Measurements from ENCODE around the gene INHBC. TPM values are rescaled to one million over a fixed set of nuclear protein-coding genes. Genes with fewer than 3 reads are reported as not detected.

INHBC gene
- total and polyA plus RNA-seq, 2 donors (not counting 1 experiment from before 2014, with no cell fraction given): 0.17 to 0.31 TPM

DNA sequence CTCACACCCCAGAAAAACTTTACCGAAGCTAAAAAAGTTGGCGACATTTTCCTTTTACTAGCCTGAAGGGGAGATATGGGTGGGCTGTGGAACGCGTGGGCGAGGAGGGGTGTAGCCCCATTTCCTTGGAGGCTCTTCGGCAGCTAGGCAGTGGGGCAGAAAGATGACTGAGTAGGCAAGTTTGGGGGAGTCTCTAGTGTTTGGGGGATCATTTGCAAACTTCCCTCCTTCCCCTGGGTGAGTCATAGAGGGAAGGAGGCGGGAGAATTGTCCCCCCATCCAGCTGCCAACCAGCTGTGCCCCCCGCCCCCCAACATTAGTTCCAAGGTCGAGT is 27.3 kb downstream of the INHBC start:
- peak overlapping the region; percentile 58 to 93 (median 81) for H3K4me3 ChIP-seq (ENCODE audit: control extremely low read depth in 1 of 5, extremely low read depth in 1 of 5, insufficient read depth in 1 of 5, low read depth in 2 of 5, low read length in 4 of 5)
- 0% methylated on average over 4 of the region's 9 CpGs for WGBS (ENCODE audit: insufficient coverage)
- no peak for ATAC-seq (ENCODE audit: low read depth)
- peak overlapping the region; percentile 12 to 58 for H3K27ac ChIP-seq (ENCODE audit: low read length in 2 of 2)
- peak overlapping the region; percentile 94 for H3K4me2 ChIP-seq (replicated peaks; ENCODE audit: low read depth, low read length, poor library complexity, severe bottlenecking)
- Mint-ChIP-seq H3K4me1 (peaks cover 40% of the 10 kb centered on the region), H3K27me3 (no peaks in the 10 kb centered on the region), H3K4me3 (peak overlapping the region; percentile 92), H3K27ac (peak overlapping the region; percentile 93), H3K9me3 (ENCODE audit: insufficient read depth) (no peaks in the 10 kb centered on the region)
- peak; percentile 57 for DNase-seq
- H3K27me3 ChIP-seq (replicated peaks in 1 of 4; ENCODE audit: control extremely low read depth in 1 of 4, control insufficient read depth in 3 of 4, insufficient read depth in 4 of 4, low read length in 3 of 4): no peaks in the 10 kb centered on the region
- H3K9me3 ChIP-seq (ENCODE audit: control extremely low read depth in 1 of 3, control insufficient read depth in 2 of 3, insufficient read depth in 1 of 3, low read length in 2 of 3): no peaks in the 10 kb centered on the region
- intact Hi-C loops (cut with micrococcal nuclease): loop anchor here (1.0 kb wide), 5 partner anchors 14 to 232 kb away; partner anchors contain the start of genes DCTN2, MBD6 and OS9
- H4K20me1 ChIP-seq (ENCODE audit: control insufficient read depth, insufficient read depth, low read length, poor library complexity, severe bottlenecking): no peaks in the 10 kb centered on the region
- H2AFZ ChIP-seq (ENCODE audit: insufficient read depth, low read depth, low read length, poor library complexity, severe bottlenecking): peak overlapping the region; percentile 67
- H3K4me1 ChIP-seq (ENCODE audit: control insufficient read depth in 2 of 2, insufficient read depth in 2 of 2, low read length in 2 of 2): peaks cover 23 to 48% of the 10 kb centered on the region in 2 donors
- ChIA-PET POLR2A (interaction anchor here (0.6 to 3.9 kb wide), 2 partner anchors 17 to 34 kb away, joined by 3 to 39 read pairs; partner anchors contain the start of gene ARHGAP9), CTCF (interaction anchor here (0.6 to 7.6 kb wide), 10 partner anchors 10 to 154 kb away, joined by 3 to 166 read pairs (median 3); partner anchors contain the start of gene ARHGAP9)
- peaks cover 6% of the 10 kb centered on the region for H3K79me2 ChIP-seq (ENCODE audit: control insufficient read depth, insufficient read depth, low read length)
- no peaks in the 10 kb centered on the region for H3K36me3 ChIP-seq (replicated peaks in 1 of 2; ENCODE audit: control extremely low read depth in 1 of 2, control insufficient read depth in 1 of 2, extremely low read depth in 1 of 2, insufficient read depth in 2 of 2, low read length in 1 of 2)
- peak overlapping the region; percentile 81 for H3K9ac ChIP-seq (ENCODE audit: low read length)
- TF ChIP-seq, protein P1, sequence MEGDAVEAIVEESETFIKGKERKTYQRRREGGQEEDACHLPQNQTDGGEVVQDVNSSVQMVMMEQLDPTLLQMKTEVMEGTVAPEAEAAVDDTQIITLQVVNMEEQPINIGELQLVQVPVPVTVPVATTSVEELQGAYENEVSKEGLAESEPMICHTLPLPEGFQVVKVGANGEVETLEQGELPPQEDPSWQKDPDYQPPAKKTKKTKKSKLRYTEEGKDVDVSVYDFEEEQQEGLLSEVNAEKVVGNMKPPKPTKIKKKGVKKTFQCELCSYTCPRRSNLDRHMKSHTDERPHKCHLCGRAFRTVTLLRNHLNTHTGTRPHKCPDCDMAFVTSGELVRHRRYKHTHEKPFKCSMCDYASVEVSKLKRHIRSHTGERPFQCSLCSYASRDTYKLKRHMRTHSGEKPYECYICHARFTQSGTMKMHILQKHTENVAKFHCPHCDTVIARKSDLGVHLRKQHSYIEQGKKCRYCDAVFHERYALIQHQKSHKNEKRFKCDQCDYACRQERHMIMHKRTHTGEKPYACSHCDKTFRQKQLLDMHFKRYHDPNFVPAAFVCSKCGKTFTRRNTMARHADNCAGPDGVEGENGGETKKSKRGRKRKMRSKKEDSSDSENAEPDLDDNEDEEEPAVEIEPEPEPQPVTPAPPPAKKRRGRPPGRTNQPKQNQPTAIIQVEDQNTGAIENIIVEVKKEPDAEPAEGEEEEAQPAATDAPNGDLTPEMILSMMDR (IDR thresholded peaks at IDR 0.05): no peak
- no peak for TF ChIP-seq EZH2 (IDR thresholded peaks at IDR 0.05; ENCODE audit: borderline replicate concordance, insufficient read depth, low read depth, low read length, poor library complexity, severe bottlenecking)

DNA sequence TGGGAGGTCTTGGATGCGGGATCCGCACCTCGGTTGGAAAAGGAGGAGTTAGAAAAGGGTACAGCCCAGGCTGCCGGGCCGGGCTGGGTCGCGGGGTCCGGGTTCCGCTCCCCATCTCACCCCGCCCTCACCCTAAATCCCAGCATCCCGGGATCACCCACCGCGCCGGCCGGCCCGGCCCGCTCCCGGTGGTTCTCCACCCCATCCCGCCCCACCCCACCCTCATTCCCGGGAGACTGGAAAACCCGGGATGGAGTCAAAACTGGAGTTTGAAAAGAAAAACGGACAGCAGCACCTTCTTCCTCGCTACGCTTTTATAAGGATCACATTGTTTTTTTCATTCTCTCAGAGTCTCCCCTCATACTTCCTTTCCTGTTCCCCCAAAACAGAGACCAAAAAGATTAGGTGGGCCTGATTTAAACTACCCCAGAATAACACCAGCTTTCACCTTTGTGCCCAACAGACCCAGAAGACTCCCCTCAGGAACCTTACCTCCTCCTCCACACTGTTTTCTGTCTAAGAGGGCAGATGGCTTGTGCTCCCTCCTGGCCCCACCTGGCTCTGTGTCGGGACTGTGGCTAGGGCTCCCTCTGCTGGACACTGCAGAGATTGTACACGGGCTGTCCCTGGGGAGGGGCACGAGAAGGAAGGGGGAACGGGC is 27.8 kb downstream of the INHBC start:
- Histone ChIP-seq H4K20me1 (ENCODE audit: control insufficient read depth, insufficient read depth, low read length, poor library complexity, severe bottlenecking) (no peaks in the 10 kb centered on the region), H3K27me3 (replicated peaks in 1 of 4; ENCODE audit: control extremely low read depth in 1 of 4, control insufficient read depth in 3 of 4, insufficient read depth in 4 of 4, low read length in 3 of 4) (no peaks in the 10 kb centered on the region), H3K79me2 (ENCODE audit: control insufficient read depth, insufficient read depth, low read length) (peaks cover 6% of the 10 kb centered on the region), H3K9ac (ENCODE audit: low read length) (peak overlapping the region; percentile 81), H3K36me3 (replicated peaks in 1 of 2; ENCODE audit: control extremely low read depth in 1 of 2, control insufficient read depth in 1 of 2, extremely low read depth in 1 of 2, insufficient read depth in 2 of 2, low read length in 1 of 2) (no peaks in the 10 kb centered on the region), H3K9me3 (ENCODE audit: control extremely low read depth in 1 of 3, control insufficient read depth in 2 of 3, insufficient read depth in 1 of 3, low read length in 2 of 3) (no peaks in the 10 kb centered on the region), H2AFZ (ENCODE audit: insufficient read depth, low read depth, low read length, poor library complexity, severe bottlenecking) (peak overlapping the region; percentile 73), H3K4me1 (ENCODE audit: control insufficient read depth in 2 of 2, insufficient read depth in 2 of 2, low read length in 2 of 2) (peaks cover 23 to 48% of the 10 kb centered on the region in 2 donors), H3K27ac (ENCODE audit: low read length in 2 of 2) (peak overlapping the region; percentile 15 to 58), H3K4me3 (ENCODE audit: control extremely low read depth in 1 of 5, extremely low read depth in 1 of 5, insufficient read depth in 1 of 5, low read depth in 2 of 5, low read length in 4 of 5) (peak overlapping the region; percentile 58 to 93 (median 81)), H3K4me2 (replicated peaks; ENCODE audit: low read depth, low read length, poor library complexity, severe bottlenecking) (peak overlapping the region; percentile 94)
- intact Hi-C loops (cut with micrococcal nuclease): loop anchor here (1.0 kb wide), 5 partner anchors 14 to 232 kb away; partner anchors contain the start of genes DCTN2, MBD6 and OS9
- H3K9me3 Mint-ChIP-seq (ENCODE audit: insufficient read depth): no peaks in the 10 kb centered on the region
- peaks cover 40% of the 10 kb centered on the region for H3K4me1 Mint-ChIP-seq
- H3K27ac Mint-ChIP-seq: peak overlapping the region; percentile 93
- ATAC-seq (ENCODE audit: low read depth) (peak; percentile 64), DNase-seq (peak; percentile 96)
- ChIA-PET POLR2A (interaction anchor here (0.5 to 3.9 kb wide), 4 partner anchors 16 to 93 kb away, joined by 3 to 39 read pairs (median 3); partner anchors contain the start of gene ARHGAP9), CTCF (interaction anchor here (0.6 to 7.6 kb wide), 11 partner anchors 10 to 248 kb away, joined by 3 to 166 read pairs (median 3); partner anchors contain the start of gene ARHGAP9)
- 0% methylated on average over 24 of the region's 28 CpGs for WGBS (ENCODE audit: insufficient coverage)
- TF ChIP-seq, protein P1 (IDR thresholded peaks at IDR 0.05): peak; percentile 88
- TF ChIP-seq EZH2 (IDR thresholded peaks at IDR 0.05; ENCODE audit: borderline replicate concordance, insufficient read depth, low read depth, low read length, poor library complexity, severe bottlenecking): no peak
- peak overlapping the region; percentile 92 for H3K4me3 Mint-ChIP-seq
- H3K27me3 Mint-ChIP-seq: no peaks in the 10 kb centered on the region

Data from B cell (primary cell).